Activated naive CD8-positive, alpha-beta T cell (primary cell): Measurements from ENCODE around the gene RSPH6A.

Source experiments
- H3K27ac Mint-ChIP-seq: one replicate; pipeline ENCODE4 v1.8.0; 2021; ENCODE audit warnings: mixed read lengths
- H3K27me3 Mint-ChIP-seq: one replicate; pipeline ENCODE4 v1.8.0; 2021; ENCODE audit warnings: mixed read lengths
- H3K36me3 Mint-ChIP-seq: one replicate; pipeline ENCODE4 v1.8.0; 2021; ENCODE audit warnings: mixed read lengths
- H3K4me1 Mint-ChIP-seq: one replicate; pipeline ENCODE4 v1.8.0; 2021; ENCODE audit warnings: low read depth, mixed read lengths
- H3K4me3 Mint-ChIP-seq: one replicate; pipeline ENCODE4 v1.8.0; 2021; ENCODE audit warnings: mild to moderate bottlenecking, mixed read lengths
- H3K9me3 Mint-ChIP-seq: one replicate; pipeline ENCODE4 v1.8.0; 2021; ENCODE audit warnings: low read depth, mixed read lengths

The RSPH6A gene

GRCh38 chr19:45782820-45783785 is 32.0 kb downstream of the RSPH6A start:
- H3K9me3 Mint-ChIP-seq: no peaks in the 10 kb centered on the region
- H3K36me3 Mint-ChIP-seq: peaks cover 9% of the 10 kb centered on the region
- peaks cover 16% of the 10 kb centered on the region for H3K4me1 Mint-ChIP-seq
- H3K27ac Mint-ChIP-seq: no peak overlapping the region
- H3K4me3 Mint-ChIP-seq: no peak overlapping the region
- H3K27me3 Mint-ChIP-seq: peaks cover 12% of the 10 kb centered on the region

GRCh38 chr19:45782162-45782691 is 32.9 kb downstream of the RSPH6A start, which contains the start of gene DMPK:
Gene DMPK, minus strand, starts transcription at chr19:45782490. Its CDS starts 138 bp downstream, at chr19:45782352.
- Mint-ChIP-seq H3K4me3 (no peak within 1 kb of the TSS), H3K27me3 (peaks cover 10% of the 10 kb centered on the region), H3K9me3 (no peaks in the 10 kb centered on the region), H3K4me1 (peaks cover 16% of the 10 kb centered on the region), H3K36me3 (peaks cover 7% of the 10 kb centered on the region), H3K27ac (no peak within 1 kb of the TSS)

- H3K27me3 Mint-ChIP-seq: peaks cover 10% of the 10 kb centered on the region
- H3K4me3 Mint-ChIP-seq: no peak overlapping the region
Measured at GRCh38 chr19:45781214-45782161, 33.6 kb downstream of the RSPH6A start.

GRCh38 chr19:45780448-45781213 is 34.5 kb downstream of the RSPH6A start:
- H3K27me3 Mint-ChIP-seq: peaks cover 10% of the 10 kb centered on the region
- no peak overlapping the region for H3K4me3 Mint-ChIP-seq
- H3K27ac Mint-ChIP-seq: no peak overlapping the region
- H3K36me3 Mint-ChIP-seq: peaks cover 4% of the 10 kb centered on the region
- no peaks in the 10 kb centered on the region for H3K9me3 Mint-ChIP-seq
- H3K4me1 Mint-ChIP-seq: peaks cover 16% of the 10 kb centered on the region

More at GRCh38 chr19:45781214-45782161, 33.6 kb downstream of the RSPH6A start:
- Mint-ChIP-seq H3K36me3 (peaks cover 6% of the 10 kb centered on the region), H3K9me3 (no peaks in the 10 kb centered on the region), H3K4me1 (peaks cover 16% of the 10 kb centered on the region), H3K27ac (no peak overlapping the region)

GRCh38 chr19:45780146-45780447 is 35.0 kb downstream of the RSPH6A start:
- H3K4me3 Mint-ChIP-seq: no peak overlapping the region

GRCh38 chr19:45779231-45780145 is 35.6 kb downstream of the RSPH6A start:
- Mint-ChIP-seq H3K9me3 (no peaks in the 10 kb centered on the region), H3K27me3 (peaks cover 9% of the 10 kb centered on the region), H3K4me1 (peaks cover 16% of the 10 kb centered on the region), H3K4me3 (peak overlapping the region; percentile 82), H3K36me3 (peaks cover 4% of the 10 kb centered on the region), H3K27ac (no peak overlapping the region)

More at GRCh38 chr19:45780146-45780447, 35.0 kb downstream of the RSPH6A start:
- Mint-ChIP-seq H3K4me1 (peaks cover 16% of the 10 kb centered on the region), H3K36me3 (peaks cover 4% of the 10 kb centered on the region), H3K27me3 (peaks cover 10% of the 10 kb centered on the region), H3K27ac (no peak overlapping the region), H3K9me3 (no peaks in the 10 kb centered on the region)

- H3K27me3 Mint-ChIP-seq: peaks cover 9% of the 10 kb centered on the region
- no peak overlapping the region for H3K27ac Mint-ChIP-seq
- peaks cover 16% of the 10 kb centered on the region for H3K4me1 Mint-ChIP-seq
- no peaks in the 10 kb centered on the region for H3K9me3 Mint-ChIP-seq
- peaks cover 4% of the 10 kb centered on the region for H3K36me3 Mint-ChIP-seq
- no peak overlapping the region for H3K4me3 Mint-ChIP-seq
Measured at GRCh38 chr19:45778010-45778661, 37.0 kb downstream of the RSPH6A start.

- peaks cover 9% of the 10 kb centered on the region for H3K27me3 Mint-ChIP-seq
Measured at GRCh38 chr19:45777395-45777961, 37.6 kb downstream of the RSPH6A start.

GRCh38 chr19:45774765-45775164 is 40.3 kb downstream of the RSPH6A start:
- H3K9me3 Mint-ChIP-seq: no peaks in the 10 kb centered on the region
- H3K36me3 Mint-ChIP-seq: peaks cover 4% of the 10 kb centered on the region
- H3K4me3 Mint-ChIP-seq: no peak overlapping the region
- peaks cover 6% of the 10 kb centered on the region for H3K27me3 Mint-ChIP-seq
- no peak overlapping the region for H3K27ac Mint-ChIP-seq
- peaks cover 16% of the 10 kb centered on the region for H3K4me1 Mint-ChIP-seq

More at GRCh38 chr19:45777395-45777961, 37.6 kb downstream of the RSPH6A start:
- H3K36me3 Mint-ChIP-seq: peaks cover 4% of the 10 kb centered on the region
- H3K4me1 Mint-ChIP-seq: peaks cover 16% of the 10 kb centered on the region
- no peak overlapping the region for H3K27ac Mint-ChIP-seq
- H3K9me3 Mint-ChIP-seq: no peaks in the 10 kb centered on the region
- no peak overlapping the region for H3K4me3 Mint-ChIP-seq

GRCh38 chr19:45773384-45773783 is 41.7 kb downstream of the RSPH6A start:
- H3K27ac Mint-ChIP-seq: no peak overlapping the region
- no peaks in the 10 kb centered on the region for H3K9me3 Mint-ChIP-seq
- H3K4me1 Mint-ChIP-seq: peaks cover 6% of the 10 kb centered on the region
- H3K27me3 Mint-ChIP-seq: no peaks in the 10 kb centered on the region
- no peak overlapping the region for H3K4me3 Mint-ChIP-seq
- peaks cover 2% of the 10 kb centered on the region for H3K36me3 Mint-ChIP-seq

GRCh38 chr19:45772912-45773311 is 42.2 kb downstream of the RSPH6A start:
- peaks cover 6% of the 10 kb centered on the region for H3K4me1 Mint-ChIP-seq
- no peak overlapping the region for H3K4me3 Mint-ChIP-seq
- H3K36me3 Mint-ChIP-seq: peaks cover 2% of the 10 kb centered on the region
- H3K9me3 Mint-ChIP-seq: no peaks in the 10 kb centered on the region
- H3K27me3 Mint-ChIP-seq: no peaks in the 10 kb centered on the region
- H3K27ac Mint-ChIP-seq: no peak overlapping the region

- no peak overlapping the region for H3K27ac Mint-ChIP-seq
- H3K36me3 Mint-ChIP-seq: peaks cover 2% of the 10 kb centered on the region
- no peaks in the 10 kb centered on the region for H3K9me3 Mint-ChIP-seq
- H3K4me1 Mint-ChIP-seq: peaks cover 6% of the 10 kb centered on the region
- H3K27me3 Mint-ChIP-seq: no peaks in the 10 kb centered on the region
- H3K4me3 Mint-ChIP-seq: peak overlapping the region; percentile 4
Measured at GRCh38 chr19:45772130-45772840, 42.8 kb downstream of the RSPH6A start.
